ENCODE data around the gene PLEKHA4. TPM values are rescaled to one million over a fixed set of nuclear protein-coding genes. Genes with fewer than 3 reads are reported as not detected.

PLEKHA4 gene
- total and polyA plus RNA-seq, 2 of the 13 experiments (the other 11 are each of a cell fraction or from before 2014, with no cell fraction given) = 4.8 to 6.0 TPM

DNA sequence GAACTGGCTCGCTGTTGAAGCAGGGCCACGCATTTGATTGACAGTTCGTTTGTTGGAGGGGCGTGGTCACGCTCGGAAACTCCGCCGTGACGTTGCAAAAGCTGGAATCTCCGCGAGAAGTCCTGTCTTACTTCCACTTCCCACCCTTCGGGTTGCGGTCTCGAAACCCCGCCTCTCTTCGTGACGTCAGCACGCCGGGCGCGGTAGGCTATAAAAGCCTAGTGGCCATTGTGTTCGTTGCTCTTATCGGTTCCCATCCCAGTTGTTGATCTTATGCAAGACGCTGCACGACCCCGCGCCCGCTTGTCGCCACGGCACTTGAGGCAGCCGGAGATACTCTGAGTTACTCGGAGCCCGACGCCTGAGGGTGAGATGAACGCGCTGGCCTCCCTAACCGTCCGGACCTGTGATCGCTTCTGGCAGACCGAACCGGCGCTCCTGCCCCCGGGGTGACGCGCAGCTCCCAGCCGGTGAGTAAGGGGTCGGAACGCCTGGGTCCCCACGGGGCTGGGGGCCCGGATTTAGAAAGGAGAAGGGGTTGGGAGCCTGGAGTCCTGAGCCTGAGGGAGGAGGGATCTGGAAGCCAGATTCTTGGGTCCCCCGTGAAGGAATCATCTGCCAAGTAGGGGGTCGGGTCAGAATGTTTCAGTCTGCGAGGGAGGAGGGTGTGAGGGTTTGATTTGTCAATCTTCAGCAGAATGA, 3.9 kb upstream of the PLEKHA4 start, which contains the start of gene PPP1R15A (continued):
- 0 out of 2 replicates have a peak, but pooled peaks have one; percentile 52 for TF ChIP-seq KMT2A (CRISPR knock-in tag; IDR thresholded peaks at IDR 0.05)
- TF ChIP-seq DNMT1 (CRISPR knock-in tag; IDR thresholded peaks at IDR 0.05) = no peak
- TF ChIP-seq RBM39 (IDR thresholded peaks at IDR 0.05; ENCODE audit: low read depth, low read length, poor library complexity, severe bottlenecking) = peak; percentile 61
- TF ChIP-seq ZNF580 (CRISPR knock-in tag; IDR thresholded peaks at IDR 0.05; ENCODE audit: borderline replicate concordance, low read depth) = peak; percentile 20; the same call in 1 of the 2 replicates
- 0 out of 2 replicates have a peak, but pooled peaks have one; percentile 21 for TF ChIP-seq PAX8 (CRISPR knock-in tag; IDR thresholded peaks at IDR 0.05; ENCODE audit: borderline replicate concordance)
- no peak for TF ChIP-seq ZNF792 (CRISPR knock-in tag; IDR thresholded peaks at IDR 0.05)
- TF ChIP-seq ARID4A (CRISPR knock-in tag; IDR thresholded peaks at IDR 0.05; ENCODE audit: borderline replicate concordance) = peak; percentile 90
- TF ChIP-seq, protein P1, sequence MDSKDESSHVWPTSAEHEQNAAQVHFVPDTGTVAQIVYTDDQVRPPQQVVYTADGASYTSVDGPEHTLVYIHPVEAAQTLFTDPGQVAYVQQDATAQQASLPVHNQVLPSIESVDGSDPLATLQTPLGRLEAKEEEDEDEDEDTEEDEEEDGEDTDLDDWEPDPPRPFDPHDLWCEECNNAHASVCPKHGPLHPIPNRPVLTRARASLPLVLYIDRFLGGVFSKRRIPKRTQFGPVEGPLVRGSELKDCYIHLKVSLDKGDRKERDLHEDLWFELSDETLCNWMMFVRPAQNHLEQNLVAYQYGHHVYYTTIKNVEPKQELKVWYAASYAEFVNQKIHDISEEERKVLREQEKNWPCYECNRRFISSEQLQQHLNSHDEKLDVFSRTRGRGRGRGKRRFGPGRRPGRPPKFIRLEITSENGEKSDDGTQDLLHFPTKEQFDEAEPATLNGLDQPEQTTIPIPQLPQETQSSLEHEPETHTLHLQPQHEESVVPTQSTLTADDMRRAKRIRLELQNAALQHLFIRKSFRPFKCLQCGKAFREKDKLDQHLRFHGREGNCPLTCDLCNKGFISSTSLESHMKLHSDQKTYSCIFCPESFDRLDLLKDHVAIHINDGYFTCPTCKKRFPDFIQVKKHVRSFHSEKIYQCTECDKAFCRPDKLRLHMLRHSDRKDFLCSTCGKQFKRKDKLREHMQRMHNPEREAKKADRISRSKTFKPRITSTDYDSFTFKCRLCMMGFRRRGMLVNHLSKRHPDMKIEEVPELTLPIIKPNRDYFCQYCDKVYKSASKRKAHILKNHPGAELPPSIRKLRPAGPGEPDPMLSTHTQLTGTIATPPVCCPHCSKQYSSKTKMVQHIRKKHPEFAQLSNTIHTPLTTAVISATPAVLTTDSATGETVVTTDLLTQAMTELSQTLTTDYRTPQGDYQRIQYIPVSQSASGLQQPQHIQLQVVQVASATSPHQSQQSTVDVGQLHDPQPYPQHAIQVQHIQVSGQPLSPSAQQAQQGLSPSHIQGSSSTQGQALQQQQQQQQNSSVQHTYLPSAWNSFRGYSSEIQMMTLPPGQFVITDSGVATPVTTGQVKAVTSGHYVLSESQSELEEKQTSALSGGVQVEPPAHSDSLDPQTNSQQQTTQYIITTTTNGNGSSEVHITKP (CRISPR knock-in tag; IDR thresholded peaks at IDR 0.05; ENCODE audit: low read depth) = 0 out of 2 replicates have a peak, but pooled peaks have one; percentile 39
- peak; percentile 9; the same call in 1 of the 2 replicates for TF ChIP-seq ZNF615 (CRISPR knock-in tag; IDR thresholded peaks at IDR 0.05; ENCODE audit: borderline replicate concordance)
- no peak for TF ChIP-seq ZNF530 (CRISPR knock-in tag; IDR thresholded peaks at IDR 0.05; ENCODE audit: low read depth)
- 0 out of 2 replicates have a peak, but pooled peaks have one; percentile 73 for TF ChIP-seq KLF6 (CRISPR knock-in tag; IDR thresholded peaks at IDR 0.05)
- TF ChIP-seq PBX2 (CRISPR knock-in tag; IDR thresholded peaks at IDR 0.05) = peak; percentile 89
- TF ChIP-seq ZNF710 (CRISPR knock-in tag; IDR thresholded peaks at IDR 0.05; ENCODE audit: borderline replicate concordance) = 0 out of 2 replicates have a peak, but pooled peaks have one; percentile 57
- TF ChIP-seq ASH2L (IDR thresholded peaks at IDR 0.05; ENCODE audit: insufficient read length, low read depth, low read length) = peak; percentile 91
- no peak for TF ChIP-seq ISL2 (CRISPR knock-in tag; IDR thresholded peaks at IDR 0.05)
- TF ChIP-seq KLF16 (CRISPR knock-in tag; IDR thresholded peaks at IDR 0.05) = peak in 1 of 2 experiments; percentile 80; a peak in 2 of 4 replicates
